OCI-LY7 (cell line): ENCODE results near the gene PHF21B. TPM values are rescaled to one million over a fixed set of nuclear protein-coding genes. Genes with fewer than 3 reads are reported as not detected.

Source experiments
- BruUV-seq: library from RNA; stranded (reverse); fragments of 400-500 nt; replicated peaks from 2 replicates; lab custom pipeline; 2021; lab: Mats Ljungman, UMichigan
- CTCF ChIA-PET: fragments of 300-600 bp; sonication (Branson Sonifier 250); formaldehyde crosslinking; loops from one replicate; lab custom pipeline; 2022; ENCODE audit warnings: antibody characterized with exemption; ENCODE audit not compliant: unreplicated experiment; lab: Charles Lee
- POLR2A ChIA-PET: fragments of 300-600 bp; sonication (Branson Sonifier 250); formaldehyde crosslinking; loops from one replicate; lab custom pipeline; 2022; ENCODE audit warnings: antibody characterized with exemption; lab: Charles Lee
- DNase-seq: peaks from one replicate; pipeline ENCODE4 v3.0.0-alpha.2; 2015; ENCODE audit warnings: low spot score
- H2AFZ ChIP-seq: fragments of 200-600 bp; sonication (generic), shearing (Covaris generic); 2 replicates; pipeline ENCODE4 v1.6.1; 2014; ENCODE audit warnings: mild to moderate bottlenecking, antibody characterized with exemption, low read length, moderate library complexity
- H3K27ac ChIP-seq: fragments of 200-600 bp; sonication (generic); 2 replicates; pipeline ENCODE4 v1.5.1; 2014; ENCODE audit warnings: mixed run types, low read depth, mild to moderate bottlenecking, moderate library complexity, low read length, inconsistent platforms; ENCODE audit not compliant: poor library complexity, severe bottlenecking
- H3K36me3 ChIP-seq: fragments of 200-600 bp; sonication (generic); 2 replicates; pipeline ENCODE4 v1.6.1; 2014; ENCODE audit warnings: mild to moderate bottlenecking, antibody characterized with exemption, low read length, moderate library complexity, mixed read lengths; ENCODE audit not compliant: insufficient read depth
- H3K4me1 ChIP-seq: fragments of 200-600 bp; sonication (generic); 2 replicates; pipeline ENCODE4 v1.5.1; 2014; ENCODE audit warnings: mild to moderate bottlenecking, low read length; ENCODE audit not compliant: insufficient read depth, poor library complexity, severe bottlenecking
- H3K4me2 ChIP-seq: fragments of 200-600 bp; sonication (generic); 2 replicates; pipeline ENCODE4 v1.6.1; 2014; ENCODE audit warnings: mild to moderate bottlenecking, low read length
- H3K4me3 ChIP-seq: fragments of 200-600 bp; sonication (generic); 2 replicates; pipeline ENCODE4 v1.5.1; 2014; ENCODE audit warnings: mild to moderate bottlenecking, low read depth, low read length; ENCODE audit not compliant: poor library complexity, severe bottlenecking
- H3K79me2 ChIP-seq: fragments of 200-600 bp; sonication (generic); 2 replicates; pipeline ENCODE4 v1.6.1; 2016; ENCODE audit warnings: low read depth, mild to moderate bottlenecking, low read length, moderate library complexity, mixed read lengths; ENCODE audit not compliant: insufficient read depth
- H3K9me2 ChIP-seq: fragments of 200-600 bp; sonication (generic); 2 replicates; pipeline ENCODE4 v1.6.1; 2016; ENCODE audit warnings: mild to moderate bottlenecking, low read length, mixed read lengths; ENCODE audit not compliant: insufficient read depth
- H3K9me3 ChIP-seq: fragments of 200-600 bp; sonication (generic); 2 replicates; pipeline ENCODE4 v1.6.1; 2014; ENCODE audit warnings: mild to moderate bottlenecking, mixed run types, low read length, mixed read lengths
- H4K20me1 ChIP-seq: fragments of 200-600 bp; sonication (generic); 2 replicates; pipeline ENCODE4 v1.6.1; 2014; ENCODE audit warnings: mild to moderate bottlenecking, antibody characterized with exemption, low read length, moderate library complexity, mixed read lengths; ENCODE audit not compliant: insufficient read depth
- CTCF ChIP-seq: fragments of 200-600 bp; sonication (generic); conservative IDR thresholded peaks from 2 replicates; pipeline ENCODE4 v1.5.1; 2014; ENCODE audit warnings: mild to moderate bottlenecking, antibody characterized with exemption, low read length, moderate library complexity, mixed read lengths
- EZH2phosphoT487 ChIP-seq: fragments of 200-600 bp; sonication (generic); IDR thresholded peaks from 2 replicates; pipeline ENCODE4 v1.6.1; 2018; ENCODE audit warnings: low read depth, borderline replicate concordance, mild to moderate bottlenecking, mixed run types, antibody characterized with exemption, low read length, moderate library complexity, mixed read lengths
- intact Hi-C: fragments of 100-400 bp; cut with micrococcal nuclease; formaldehyde crosslinking; loops from one replicate; pipeline ENCODE4 v1.10.0; 2022; ENCODE audit not compliant: unreplicated experiment
- total RNA-seq, 2 experiments: library from RNA; depleted of rRNA in 1 of 2; stranded (reverse); fragments of >200 nt in 1 of 2; shearing (Covaris generic) in 1 of 2; gene quantifications; 2 replicates each; pipeline ENCODE4 v1.2.3, GENCODE V29; 2014 to 2022

The PHF21B gene
- total RNA-seq, 2 experiments from 2014 or later: 9.4 to 12.4 TPM

GRCh38 chr22:45058622-45058912 is 48.8 kb upstream of the PHF21B start:
- Histone ChIP-seq H3K79me2 (no peaks in the 10 kb centered on the region), H3K9me2 (no peaks in the 10 kb centered on the region), H3K9me3 (no peaks in the 10 kb centered on the region), H2AFZ (no peak overlapping the region), H3K36me3 (no peaks in the 10 kb centered on the region), H3K27ac (no peak overlapping the region), H4K20me1 (no peaks in the 10 kb centered on the region), H3K4me1 (no peaks in the 10 kb centered on the region), H3K4me2 (no peak overlapping the region), H3K4me3 (no peak overlapping the region)
- POLR2A ChIA-PET: interaction anchor here (0.6 kb wide), 1 partner anchor 486 kb away, joined by 3 read pairs; no protein-coding TSS in a partner anchor
- no peak for DNase-seq
- no peak for TF ChIP-seq EZH2phosphoT487
- no peak for TF ChIP-seq CTCF
- BruUV-seq: no TSS peak
- CTCF ChIA-PET: no interaction called here
- intact Hi-C loops: no loop called here

- ChIA-PET CTCF (no interaction called here), POLR2A (no interaction called here)
- intact Hi-C loops: no loop called here
- H3K27ac ChIP-seq: no peak overlapping the region
- H3K36me3 ChIP-seq: no peaks in the 10 kb centered on the region
- no peaks in the 10 kb centered on the region for H3K9me3 ChIP-seq
- no peak overlapping the region for H3K4me3 ChIP-seq
- H3K79me2 ChIP-seq: no peaks in the 10 kb centered on the region
- no peak overlapping the region for H2AFZ ChIP-seq
- no peaks in the 10 kb centered on the region for H4K20me1 ChIP-seq
- no peaks in the 10 kb centered on the region for H3K4me1 ChIP-seq
- H3K9me2 ChIP-seq: no peaks in the 10 kb centered on the region
- BruUV-seq: no TSS peak
- H3K4me2 ChIP-seq: no peak overlapping the region
- no peak for DNase-seq
- TF ChIP-seq EZH2phosphoT487 (no peak), CTCF (no peak)
Observed at GRCh38 chr22:45055936-45056335, 46.1 kb upstream of the PHF21B start.

- BruUV-seq: no TSS peak
- no peaks in the 10 kb centered on the region for H3K79me2 ChIP-seq
- H3K9me2 ChIP-seq: no peaks in the 10 kb centered on the region
- ChIA-PET CTCF (no interaction called here), POLR2A (no interaction called here)
- intact Hi-C loops: no loop called here
- TF ChIP-seq CTCF (no peak), EZH2phosphoT487 (no peak)
- no peaks in the 10 kb centered on the region for H3K4me1 ChIP-seq
- H2AFZ ChIP-seq: no peak overlapping the region
- H3K4me3 ChIP-seq: no peak overlapping the region
- H3K27ac ChIP-seq: no peak overlapping the region
- H4K20me1 ChIP-seq: no peaks in the 10 kb centered on the region
- H3K9me3 ChIP-seq: no peaks in the 10 kb centered on the region
- no peaks in the 10 kb centered on the region for H3K36me3 ChIP-seq
- DNase-seq: no peak
- no peak overlapping the region for H3K4me2 ChIP-seq
Observed at GRCh38 chr22:45053571-45053970, 43.8 kb upstream of the PHF21B start.
